HepG2 (cell line): ENCODE measurements around the gene HCK. TPM values are rescaled to one million over a fixed set of nuclear protein-coding genes. Genes with fewer than 3 reads are reported as not detected.
A peak's percentile ranks its signal among the peaks of the same experiment; 100 is the strongest.

ENCODE experiments used
- ATAD3A ChIP-seq: sonication (generic); formaldehyde crosslinking; IDR thresholded peaks from 2 replicates; pipeline ENCODE4 v1.4.0; 2020; ENCODE audit warnings: missing genetic modification reagents
- FOXK2 ChIP-seq: fragments of 450-650 bp; IDR thresholded peaks from 2 replicates; pipeline ENCODE4 v1.6.1; 2016
- PLRG1 ChIP-seq: fragments of 450-650 bp; conservative IDR thresholded peaks from 2 replicates; pipeline ENCODE4 v1.6.1; 2016
- STAG1 ChIP-seq: sonication (generic); formaldehyde crosslinking; IDR thresholded peaks from 2 replicates; pipeline ENCODE4 v1.4.0; 2020; ENCODE audit warnings: missing genetic modification reagents
- SUZ12 ChIP-seq: fragments of 150-350 bp; IDR thresholded peaks from 2 replicates; pipeline ENCODE4 v1.6.1; 2014; ENCODE audit warnings: low read depth, low read length
- ZNF326 ChIP-seq: sonication (generic); formaldehyde crosslinking; IDR thresholded peaks from 2 replicates; pipeline ENCODE4 v1.4.0; 2020; ENCODE audit warnings: missing genetic modification reagents, borderline replicate concordance
- polyA plus RNA-seq, 8 experiments: library from polyadenylated mRNA; depleted of rRNA in 3 of 8; stranded (reverse) in 7 of 8; unstranded in 1 of 8; fragments of >200 nt; fragmentation: Illumina TruSeq in 4 of 8; extraction: Trizol in 4 of 8; gene quantifications; 2 replicates each; pipeline versions ENCODE4 v1.2.1 to v1.2.3, GENCODE V29; 2011 to 2016; ENCODE audit warnings: low read depth in 4 of 8, missing spikeins in 1 of 8, mixed read lengths in 1 of 8; ENCODE audit not compliant: insufficient read depth in 1 of 8
- total RNA-seq, 5 experiments: library from RNA; depleted of rRNA; stranded (reverse); fragments of >200 nt; fragmentation: Illumina TruSeq; extraction: Trizol; gene quantifications; 2 replicates each; pipeline ENCODE4 v1.2.3, GENCODE V29; 2016; ENCODE audit warnings: low read depth in 1 of 5
- TF ChIP-seq, protein P1 (sequence below): sonication (generic); formaldehyde crosslinking; IDR thresholded peaks from 2 replicates; pipeline ENCODE4 v1.5.0; 2020; ENCODE audit warnings: mild to moderate bottlenecking, missing genetic modification reagents, moderate library complexity
- TF ChIP-seq, protein P2 (sequence below), 2 experiments: fragments of 450-650 bp in 1 of 2; sonication (generic) in 1 of 2; formaldehyde crosslinking in 1 of 2; IDR thresholded peaks; 2 replicates each; pipeline versions ENCODE4 v1.6.1 to v1.8.0; 2016 to 2022; ENCODE audit warnings: antibody characterized with exemption in 1 of 2, mild to moderate bottlenecking in 1 of 2, missing genetic modification reagents in 1 of 2
- TF ChIP-seq, protein P3 (sequence below): IDR thresholded peaks from 2 replicates; pipeline ENCODE4 v1.6.1; 2012; ENCODE audit warnings: inconsistent platforms
- TF ChIP-seq, protein P4 (sequence below): sonication (generic); formaldehyde crosslinking; IDR thresholded peaks from 2 replicates; pipeline ENCODE4 v1.5.0; 2020; ENCODE audit warnings: missing genetic modification reagents, mild to moderate bottlenecking, borderline replicate concordance

HCK gene
- total and polyA plus RNA-seq, 2 of the 13 experiments (the other 11 are each of a cell fraction or from before 2014, with no cell fraction given) = 0.04 TPM; not detected in 1

DNA sequence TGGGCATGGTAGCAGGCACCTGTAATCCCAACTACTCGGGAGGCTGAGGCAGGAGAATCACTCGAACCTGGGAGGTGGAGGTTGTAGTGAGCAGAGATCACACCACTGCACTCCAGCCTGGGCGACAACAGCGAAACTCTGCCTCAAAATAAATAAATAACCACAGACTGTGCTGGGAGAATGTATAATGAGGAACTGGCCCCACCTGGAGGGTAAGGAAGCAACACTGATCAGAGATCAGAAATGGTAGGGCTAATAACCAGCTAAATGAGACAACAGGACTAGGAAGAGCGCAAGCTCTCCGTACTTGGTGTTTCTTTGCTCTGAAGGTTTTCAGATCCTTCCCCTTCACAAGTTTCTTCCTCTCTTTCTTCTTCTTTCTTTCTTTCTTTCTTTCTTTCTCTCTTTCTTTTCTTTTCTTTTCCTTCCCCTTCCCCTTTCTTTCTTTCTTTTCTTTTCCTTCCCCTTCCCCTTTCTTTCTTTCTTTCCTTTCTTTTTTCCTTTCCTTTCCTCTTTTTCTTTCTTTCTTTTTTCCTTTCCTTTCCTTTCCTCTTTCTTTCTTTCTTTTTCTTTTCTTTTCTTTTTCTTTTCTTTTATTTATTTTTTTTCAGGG is 27.3 kb upstream of the HCK start (continued):
- TF ChIP-seq ATAD3A (no peak), FOXK2 (0 out of 2 replicates have a peak, but pooled peaks have one; percentile 10), PLRG1 (0 out of 2 replicates have a peak, but pooled peaks have one; percentile 72), ZNF326 (CRISPR knock-in tag) (no peak), SUZ12 (no peak), STAG1 (CRISPR knock-in tag) (0 out of 2 replicates have a peak, but pooled peaks have one; percentile 4)
- TF ChIP-seq, protein P1, sequence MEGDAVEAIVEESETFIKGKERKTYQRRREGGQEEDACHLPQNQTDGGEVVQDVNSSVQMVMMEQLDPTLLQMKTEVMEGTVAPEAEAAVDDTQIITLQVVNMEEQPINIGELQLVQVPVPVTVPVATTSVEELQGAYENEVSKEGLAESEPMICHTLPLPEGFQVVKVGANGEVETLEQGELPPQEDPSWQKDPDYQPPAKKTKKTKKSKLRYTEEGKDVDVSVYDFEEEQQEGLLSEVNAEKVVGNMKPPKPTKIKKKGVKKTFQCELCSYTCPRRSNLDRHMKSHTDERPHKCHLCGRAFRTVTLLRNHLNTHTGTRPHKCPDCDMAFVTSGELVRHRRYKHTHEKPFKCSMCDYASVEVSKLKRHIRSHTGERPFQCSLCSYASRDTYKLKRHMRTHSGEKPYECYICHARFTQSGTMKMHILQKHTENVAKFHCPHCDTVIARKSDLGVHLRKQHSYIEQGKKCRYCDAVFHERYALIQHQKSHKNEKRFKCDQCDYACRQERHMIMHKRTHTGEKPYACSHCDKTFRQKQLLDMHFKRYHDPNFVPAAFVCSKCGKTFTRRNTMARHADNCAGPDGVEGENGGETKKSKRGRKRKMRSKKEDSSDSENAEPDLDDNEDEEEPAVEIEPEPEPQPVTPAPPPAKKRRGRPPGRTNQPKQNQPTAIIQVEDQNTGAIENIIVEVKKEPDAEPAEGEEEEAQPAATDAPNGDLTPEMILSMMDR = peak; percentile 24; the same call in 1 of the 2 replicates
- TF ChIP-seq, protein P2, sequence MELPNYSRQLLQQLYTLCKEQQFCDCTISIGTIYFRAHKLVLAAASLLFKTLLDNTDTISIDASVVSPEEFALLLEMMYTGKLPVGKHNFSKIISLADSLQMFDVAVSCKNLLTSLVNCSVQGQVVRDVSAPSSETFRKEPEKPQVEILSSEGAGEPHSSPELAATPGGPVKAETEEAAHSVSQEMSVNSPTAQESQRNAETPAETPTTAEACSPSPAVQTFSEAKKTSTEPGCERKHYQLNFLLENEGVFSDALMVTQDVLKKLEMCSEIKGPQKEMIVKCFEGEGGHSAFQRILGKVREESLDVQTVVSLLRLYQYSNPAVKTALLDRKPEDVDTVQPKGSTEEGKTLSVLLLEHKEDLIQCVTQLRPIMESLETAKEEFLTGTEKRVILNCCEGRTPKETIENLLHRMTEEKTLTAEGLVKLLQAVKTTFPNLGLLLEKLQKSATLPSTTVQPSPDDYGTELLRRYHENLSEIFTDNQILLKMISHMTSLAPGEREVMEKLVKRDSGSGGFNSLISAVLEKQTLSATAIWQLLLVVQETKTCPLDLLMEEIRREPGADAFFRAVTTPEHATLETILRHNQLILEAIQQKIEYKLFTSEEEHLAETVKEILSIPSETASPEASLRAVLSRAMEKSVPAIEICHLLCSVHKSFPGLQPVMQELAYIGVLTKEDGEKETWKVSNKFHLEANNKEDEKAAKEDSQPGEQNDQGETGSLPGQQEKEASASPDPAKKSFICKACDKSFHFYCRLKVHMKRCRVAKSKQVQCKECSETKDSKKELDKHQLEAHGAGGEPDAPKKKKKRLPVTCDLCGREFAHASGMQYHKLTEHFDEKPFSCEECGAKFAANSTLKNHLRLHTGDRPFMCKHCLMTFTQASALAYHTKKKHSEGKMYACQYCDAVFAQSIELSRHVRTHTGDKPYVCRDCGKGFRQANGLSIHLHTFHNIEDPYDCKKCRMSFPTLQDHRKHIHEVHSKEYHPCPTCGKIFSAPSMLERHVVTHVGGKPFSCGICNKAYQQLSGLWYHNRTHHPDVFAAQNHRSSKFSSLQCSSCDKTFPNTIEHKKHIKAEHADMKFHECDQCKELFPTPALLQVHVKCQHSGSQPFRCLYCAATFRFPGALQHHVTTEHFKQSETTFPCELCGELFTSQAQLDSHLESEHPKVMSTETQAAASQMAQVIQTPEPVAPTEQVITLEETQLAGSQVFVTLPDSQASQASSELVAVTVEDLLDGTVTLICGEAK (IDR thresholded peaks at IDR 0.05) = 0 out of 2 replicates have a peak, but pooled peaks have one; percentile 19
- TF ChIP-seq, protein P2 (CRISPR knock-in tag; IDR thresholded peaks at IDR 0.05) = no peak
- TF ChIP-seq, protein P3, sequence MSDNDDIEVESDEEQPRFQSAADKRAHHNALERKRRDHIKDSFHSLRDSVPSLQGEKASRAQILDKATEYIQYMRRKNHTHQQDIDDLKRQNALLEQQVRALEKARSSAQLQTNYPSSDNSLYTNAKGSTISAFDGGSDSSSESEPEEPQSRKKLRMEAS = no peak
- TF ChIP-seq, protein P4, sequence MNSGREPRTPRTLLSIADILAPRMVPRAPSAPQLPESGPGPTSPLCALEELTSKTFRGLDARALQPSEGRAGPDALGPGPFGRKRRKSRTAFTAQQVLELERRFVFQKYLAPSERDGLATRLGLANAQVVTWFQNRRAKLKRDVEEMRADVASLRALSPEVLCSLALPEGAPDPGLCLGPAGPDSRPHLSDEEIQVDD = no peak
